ENCODE data around the gene MIA. TPM values are rescaled to one million over a fixed set of nuclear protein-coding genes. Genes with fewer than 3 reads are reported as not detected.
"Not testable (repeated sequence)": the region's sequence is repeated elsewhere in the genome, so short reads cannot be mapped to it uniquely, and the experiment has no call there.

MIA gene
- total and polyA plus RNA-seq, 9 of the 15 experiments (the other 6 are each of a cell fraction or from before 2014, with no cell fraction given), result 0.21 TPM; not detected in 8

GRCh38 chr19:40822704-40823553 lies 47.6 kb downstream of the MIA start (continued):
- TF ChIP-seq ZBTB12 (CRISPR knock-in tag; IDR thresholded peaks at IDR 0.05) (peak; percentile 48; the same call in 1 of the 2 replicates), VEZF1 (CRISPR knock-in tag; IDR thresholded peaks at IDR 0.05) (peak; percentile 60), SOX6 (IDR thresholded peaks at IDR 0.05) (peak; percentile 94), ERF (CRISPR knock-in tag; IDR thresholded peaks at IDR 0.05) (0 out of 2 replicates have a peak, but pooled peaks have one; percentile 67), ZNF239 (CRISPR knock-in tag; IDR thresholded peaks at IDR 0.05) (peak; percentile 75; the same call in 1 of the 2 replicates), PHF20 (IDR thresholded peaks at IDR 0.05; ENCODE audit: partially characterized antibody) (peak; percentile 21), GATA2 (CRISPR knock-in tag; IDR thresholded peaks at IDR 0.05) (peak; percentile 94), ZNF395 (CRISPR knock-in tag; IDR thresholded peaks at IDR 0.05) (peak; percentile 97), SMARCA4 (IDR thresholded peaks at IDR 0.05) (peak; percentile 95), ZNF24 (IDR thresholded peaks at IDR 0.05) (peak; percentile 92), ARID3B (CRISPR knock-in tag; IDR thresholded peaks at IDR 0.05; ENCODE audit: borderline replicate concordance) (0 out of 2 replicates have a peak, but pooled peaks have one; percentile 20), ZNF76 (CRISPR knock-in tag; IDR thresholded peaks at IDR 0.05; ENCODE audit: borderline replicate concordance) (peak; percentile 80), DEAF1 (CRISPR knock-in tag; IDR thresholded peaks at IDR 0.05) (peak; percentile 31; the same call in 1 of the 2 replicates), ATF3 (IDR thresholded peaks at IDR 0.05) (peak; percentile 46; the same call in 1 of the 2 replicates), YY1 (IDR thresholded peaks at IDR 0.05; ENCODE audit: borderline replicate concordance in 1 of 3, control insufficient read depth in 1 of 3, extremely low read depth in 1 of 3, insufficient read depth in 3 of 3, insufficient read length in 1 of 3, insufficient replicate concordance in 2 of 3, low read depth in 1 of 3, low read length in 2 of 3) (peak in 1 of 3 experiments; percentile 52), NFIC (IDR thresholded peaks at IDR 0.05) (peak; percentile 81), ADNP (tag; IDR thresholded peaks at IDR 0.05) (peak; percentile 48; the same call in 1 of the 2 replicates)
- not testable (repeated sequence) for TF ChIP-seq ATF3 (CRISPR knock-in tag; conservative IDR thresholded peaks at IDR 0.05)

Data from K562 (cell line).